H1 (cell line): ENCODE measurements around the gene KLHL3. TPM values are rescaled to one million over a fixed set of nuclear protein-coding genes. Genes with fewer than 3 reads are reported as not detected.

Experiments used
- CTCF ChIA-PET: fragments of 300-600 bp; sonication (Branson Sonifier 250); formaldehyde crosslinking; loops from one replicate; lab custom pipeline; 2021; ENCODE audit not compliant: partially characterized antibody; lab: Charles Lee
- POLR2A ChIA-PET: fragments of 300-600 bp; sonication (Branson Sonifier 250); formaldehyde crosslinking; loops from one replicate; lab custom pipeline; 2021; ENCODE audit warnings: inconsistent platforms; ENCODE audit not compliant: partially characterized antibody; lab: Charles Lee
- DNase-seq, 2 experiments: peaks; one replicate each; pipeline versions ENCODE4 v3.0.0 to v3.0.0-alpha.2; 2010 to 2022; ENCODE audit warnings: low spot score in 2 of 2, low read depth in 1 of 2, mixed read lengths in 1 of 2
- FAIRE-seq: peaks from 2 replicates; lab custom pipeline; 2011; peaks lifted over from hg19 to GRCh38; lab: Jason Lieb, UNC
- H2AFZ ChIP-seq: 2 replicates; pipeline ENCODE4 v1.8.1; 2012; ENCODE audit warnings: low read length, inconsistent platforms
- H2AK5ac ChIP-seq: 2 replicates; pipeline ENCODE4 v1.6.1; 2013; ENCODE audit warnings: low read depth, low read length
- H2BK120ac ChIP-seq: replicated peaks from 2 replicates; pipeline ENCODE3; 2013; ENCODE audit warnings: low read depth, low read length, inconsistent platforms
- H2BK12ac ChIP-seq: 2 replicates; pipeline ENCODE4 v1.6.1; 2013; ENCODE audit warnings: low read depth, low read length
- H2BK15ac ChIP-seq: 2 replicates; pipeline ENCODE4 v1.6.1; 2013; ENCODE audit warnings: low read length
- H2BK20ac ChIP-seq: 2 replicates; pipeline ENCODE4 v1.6.1; 2013; ENCODE audit warnings: low read length
- H2BK5ac ChIP-seq: 2 replicates; pipeline ENCODE4 v1.6.1; 2013; ENCODE audit warnings: low read depth, low read length
- H3K14ac ChIP-seq: 2 replicates; pipeline ENCODE4 v1.6.1; 2013; ENCODE audit warnings: inconsistent platforms; ENCODE audit not compliant: insufficient read length
- H3K18ac ChIP-seq: 2 replicates; pipeline ENCODE4 v1.6.1; 2013; ENCODE audit warnings: low read length; ENCODE audit errors: extremely low read depth
- H3K23ac ChIP-seq: 2 replicates; pipeline ENCODE4 v1.6.1; 2013; ENCODE audit warnings: inconsistent platforms; ENCODE audit not compliant: insufficient read length
- H3K23me2 ChIP-seq: 2 replicates; pipeline ENCODE4 v1.6.1; 2013; ENCODE audit warnings: low read depth, low read length
- H3K27ac ChIP-seq: 2 replicates; pipeline ENCODE4 v1.6.1; 2011; ENCODE audit warnings: low read depth, low read length, inconsistent platforms
- H3K27me3 ChIP-seq, 4 experiments: replicated peaks in 1 of 4; 1 replicate in 1 of 4; 2 replicates in 3 of 4; pipeline versions ENCODE4 v1.6.1 to v1.8.1; 2011 to 2013; ENCODE audit warnings: low read length in 3 of 4, mild to moderate bottlenecking in 3 of 4, inconsistent platforms in 2 of 4, mixed read lengths in 2 of 4, moderate library complexity in 1 of 4; ENCODE audit not compliant: control insufficient read depth in 3 of 4, insufficient read depth in 3 of 4; ENCODE audit errors: extremely low read depth in 1 of 4
- H3K36me3 ChIP-seq, 4 experiments: 2 replicates each; pipeline versions ENCODE4 v1.6.1 to v1.8.1; 2011 to 2013; ENCODE audit warnings: mild to moderate bottlenecking in 4 of 4, low read length in 3 of 4, moderate library complexity in 2 of 4, control low read depth in 1 of 4, inconsistent platforms in 1 of 4; ENCODE audit not compliant: insufficient read depth in 4 of 4, control insufficient read depth in 2 of 4
- H3K4ac ChIP-seq: replicated peaks from 2 replicates; pipeline ENCODE3; 2013; ENCODE audit warnings: low read length, low read depth, mixed read lengths, inconsistent platforms; ENCODE audit not compliant: insufficient read length
- H3K4me1 ChIP-seq, 4 experiments: replicated peaks in 1 of 4; 1 replicate in 1 of 4; 2 replicates in 3 of 4; pipeline versions ENCODE4 v1.6.1 to v1.8.1; 2011 to 2013; ENCODE audit warnings: low read length in 3 of 4, inconsistent platforms in 2 of 4, mixed read lengths in 1 of 4; ENCODE audit not compliant: insufficient read depth in 4 of 4, control insufficient read depth in 3 of 4
- H3K4me2 ChIP-seq, 2 experiments: 2 replicates each; pipeline versions ENCODE4 v1.6.1 to v1.8.1; 2011 to 2013; ENCODE audit warnings: low read depth in 2 of 2, low read length in 2 of 2, control low read depth in 1 of 2, inconsistent platforms in 1 of 2, mild to moderate bottlenecking in 1 of 2; ENCODE audit not compliant: insufficient read depth in 1 of 2
- H3K4me3 ChIP-seq, 4 experiments: fragments of 200-600, 300-600 bp in 1 of 4; sonication (generic), shearing (Covaris generic), sonication (Bioruptor Twin) in 1 of 4; 2 replicates each; pipeline versions ENCODE4 v1.5.1 to v1.8.1; 2011 to 2016; ENCODE audit warnings: low read length in 4 of 4, low read depth in 3 of 4, control low read depth in 2 of 4, inconsistent platforms in 2 of 4, mild to moderate bottlenecking in 2 of 4, mixed read lengths in 1 of 4, moderate library complexity in 1 of 4; ENCODE audit not compliant: insufficient read depth in 2 of 4; ENCODE audit errors: extremely low read depth in 1 of 4
- H3K56ac ChIP-seq: replicated peaks from 2 replicates; pipeline ENCODE3; 2013; ENCODE audit warnings: low read depth, mild to moderate bottlenecking, mixed read lengths, low read length, inconsistent platforms; ENCODE audit not compliant: insufficient read length
- H3K79me1 ChIP-seq: 2 replicates; pipeline ENCODE4 v1.6.1; 2013; ENCODE audit warnings: low read depth, low read length, control low read depth
- H3K79me2 ChIP-seq, 2 experiments: 2 replicates each; pipeline versions ENCODE4 v1.6.1 to v1.8.1; 2012 to 2013; ENCODE audit warnings: low read length in 2 of 2, mild to moderate bottlenecking in 2 of 2, inconsistent platforms in 1 of 2; ENCODE audit not compliant: insufficient read depth in 2 of 2, control insufficient read depth in 1 of 2
- H3K9ac ChIP-seq, 4 experiments: replicated peaks in 1 of 4; 1 replicate in 1 of 4; 2 replicates in 3 of 4; pipeline versions ENCODE4 v1.6.1 to v1.8.1; 2011 to 2013; ENCODE audit warnings: low read depth in 3 of 4, low read length in 3 of 4, control low read depth in 2 of 4, mild to moderate bottlenecking in 2 of 4, moderate library complexity in 2 of 4, inconsistent platforms in 1 of 4; ENCODE audit errors: extremely low read depth in 1 of 4
- H3K9me3 ChIP-seq, 2 experiments: 2 replicates each; pipeline versions ENCODE4 v1.6.1 to v1.8.1; 2012 to 2013; ENCODE audit warnings: mild to moderate bottlenecking in 2 of 2, moderate library complexity in 2 of 2, control low read depth in 1 of 2, inconsistent platforms in 1 of 2, low read depth in 1 of 2, low read length in 1 of 2, mixed read lengths in 1 of 2; ENCODE audit not compliant: insufficient read depth in 2 of 2
- H4K20me1 ChIP-seq, 2 experiments: replicated peaks in 1 of 2; 2 replicates each; pipeline versions ENCODE3 to v1.8.1; 2011 to 2013; ENCODE audit warnings: inconsistent platforms in 2 of 2, low read length in 2 of 2, mild to moderate bottlenecking in 1 of 2; ENCODE audit not compliant: insufficient read depth in 2 of 2, control insufficient read depth in 1 of 2
- H4K5ac ChIP-seq: 2 replicates; pipeline ENCODE4 v1.6.1; 2013; ENCODE audit warnings: low read length, low read depth, mixed read lengths, inconsistent platforms; ENCODE audit not compliant: insufficient read length
- H4K8ac ChIP-seq: 2 replicates; pipeline ENCODE4 v1.8.0; 2013; ENCODE audit warnings: mild to moderate bottlenecking, moderate library complexity, low read length, inconsistent platforms; ENCODE audit not compliant: insufficient read depth; ENCODE audit errors: extremely low read depth
- H4K91ac ChIP-seq: replicated peaks from 2 replicates; pipeline ENCODE3; 2013; ENCODE audit warnings: low read length, mixed read lengths, inconsistent platforms; ENCODE audit not compliant: insufficient read length
- ASH2L ChIP-seq: fragments of 200-600, 300-600 bp; sonication (generic); IDR thresholded peaks from one replicate; pipeline ENCODE4 v1.7.1; 2017; ENCODE audit warnings: low read length
- BACH1 ChIP-seq: IDR thresholded peaks from 2 replicates; pipeline ENCODE4 v1.6.1; 2012; ENCODE audit warnings: low read length, improper control_type of control experiment
- BRCA1 ChIP-seq: IDR thresholded peaks from 2 replicates; pipeline ENCODE4 v1.6.1; 2012; ENCODE audit warnings: low read depth, low read length, improper control_type of control experiment
- CTBP2 ChIP-seq: IDR thresholded peaks from 2 replicates; pipeline ENCODE4 v1.7.0; 2011; ENCODE audit warnings: borderline replicate concordance, mild to moderate bottlenecking, moderate library complexity, mixed read lengths, low read length; ENCODE audit not compliant: insufficient read depth, insufficient read length
- JUND ChIP-seq: IDR thresholded peaks from 2 replicates; pipeline ENCODE4 v1.6.1; 2011; ENCODE audit warnings: mild to moderate bottlenecking, improper control_type of control experiment, low read length
- KDM1A ChIP-seq: fragments of 200-600, 300-600 bp; sonication (generic); IDR thresholded peaks from 2 replicates; pipeline ENCODE4 v1.7.1; 2016; ENCODE audit warnings: mild to moderate bottlenecking, low read length, borderline replicate concordance
- KDM5A ChIP-seq: fragments of 200-600 bp; IDR thresholded peaks from 2 replicates; pipeline ENCODE4 v1.7.1; 2012; ENCODE audit warnings: mild to moderate bottlenecking, low read length, inconsistent platforms, mixed read lengths
- NANOG ChIP-seq: IDR thresholded peaks from 2 replicates; pipeline ENCODE4 v1.6.1; 2011; ENCODE audit warnings: low read length, low read depth, mild to moderate bottlenecking, inconsistent platforms; ENCODE audit not compliant: insufficient read depth, poor library complexity, severe bottlenecking
- NRF1 ChIP-seq: IDR thresholded peaks from 2 replicates; pipeline ENCODE4 v1.6.1; 2011; ENCODE audit warnings: mild to moderate bottlenecking, low read depth, low read length, improper control_type of control experiment
- SIX5 ChIP-seq: IDR thresholded peaks from 2 replicates; pipeline ENCODE4 v1.6.1; 2011; ENCODE audit warnings: mild to moderate bottlenecking, low read depth, low read length
- SP1 ChIP-seq: IDR thresholded peaks from 2 replicates; pipeline ENCODE4 v1.6.1; 2011; ENCODE audit warnings: low read depth, low read length
- SP2 ChIP-seq: IDR thresholded peaks from 2 replicates; pipeline ENCODE4 v1.6.1; 2012; ENCODE audit warnings: mild to moderate bottlenecking, low read length, inconsistent platforms
- SP4 ChIP-seq: IDR thresholded peaks from 2 replicates; pipeline ENCODE4 v1.6.1; 2012; ENCODE audit warnings: low read length, inconsistent platforms
- TAF7 ChIP-seq: optimal IDR thresholded peaks from 2 replicates; pipeline ENCODE3; 2011; ENCODE audit warnings: low read depth, mild to moderate bottlenecking, inconsistent platforms, low read length, moderate library complexity, borderline replicate concordance
- WGBS, 2 experiments: shearing (Covaris generic) in 1 of 2; methylation state at CpG; one replicate each; pipeline versions ENCODE4 v1.1.6 to v1.1.7; 2013 to 2015; ENCODE audit warnings: low lambda C conversion rate in 2 of 2, mixed read lengths in 2 of 2, inconsistent platforms in 1 of 2, low coverage in 1 of 2, missing lambda C conversion rate in 1 of 2; ENCODE audit not compliant: insufficient replicate concordance in 2 of 2, insufficient coverage in 1 of 2, insufficient read length in 1 of 2; ENCODE audit errors: extremely low coverage in 1 of 2, missing lambda C conversion rate in 1 of 2; 5-methylcytosine and 5-hydroxymethylcytosine counted together
- polyA plus RNA-seq, 7 experiments: library from polyadenylated mRNA; depleted of rRNA in 3 of 7; stranded (reverse) in 5 of 7; unstranded in 2 of 7; fragments of >200 nt in 5 of 7; fragments of 200-250 nt in 2 of 7; gene quantifications; 1 replicate in 5 of 7; 2 replicates in 1 of 7; 4 replicates in 1 of 7; pipeline versions ENCODE4 v1.2.1 to v1.2.3, GENCODE V29; 2011 to 2013; ENCODE audit warnings: missing spikeins in 2 of 7, mixed read lengths in 2 of 7
- total RNA-seq: library from RNA; stranded (reverse); fragmentation: NEBNext Ultra II Directional; extraction: Animal tissue kit (Norgen Biotek cat#: 25700); gene quantifications from 2 replicates; pipeline ENCODE4 v1.2.1, GENCODE V29; 2021

KLHL3 gene
- total and polyA plus RNA-seq, 2 of the 8 experiments (the other 6 are each of a cell fraction or from before 2014, with no cell fraction given), result 7.4 to 13.7 TPM

GRCh38 chr5:137688210-137688840 is 47.6 kb downstream of the KLHL3 start:
- Histone ChIP-seq H2AK5ac (no peak overlapping the region), H2BK15ac (no peak overlapping the region), H2BK120ac (no peak overlapping the region), H3K9me3 (no peaks in the 10 kb centered on the region), H3K79me2 (no peaks in the 10 kb centered on the region), H3K27me3 (no peaks in the 10 kb centered on the region), H2BK12ac (no peak overlapping the region), H4K91ac (no peak overlapping the region), H3K4me3 (no peak overlapping the region), H3K79me1 (no peaks in the 10 kb centered on the region), H4K8ac (no peak overlapping the region), H4K5ac (no peak overlapping the region), H3K23me2 (no peaks in the 10 kb centered on the region), H2AFZ (no peak overlapping the region), H3K14ac (no peak overlapping the region), H3K27ac (no peak overlapping the region), H3K9ac (no peak overlapping the region), H3K56ac (no peak overlapping the region), H3K18ac (no peak overlapping the region), H2BK20ac (no peak overlapping the region), H3K4me2 (no peak overlapping the region), H4K20me1 (no peaks in the 10 kb centered on the region), H2BK5ac (no peak overlapping the region), H3K4ac (no peak overlapping the region), H3K36me3 (peaks cover 0 to 6% (median 2%) of the 10 kb centered on the region in 4 experiments; a peak in 4 of 8 replicates), H3K23ac (no peak overlapping the region), H3K4me1 (no peaks in the 10 kb centered on the region)
- DNase-seq (no peak), FAIRE-seq (no peak)
- 66% methylated on average over 5 of the region's 5 CpGs; no CpG with 5 or more reads in 1 of the 2 experiments for WGBS, 2 experiments
- ChIA-PET CTCF (interaction anchor here (1.1 to 1.3 kb wide), 3 partner anchors 28 to 135 kb away, joined by 3 to 5 read pairs (median 4); no protein-coding TSS in a partner anchor), POLR2A (no interaction called here)
- TF ChIP-seq CTBP2 (no peak), SP4 (no peak), JUND (no peak), BACH1 (no peak), NRF1 (no peak), SIX5 (no peak), SP1 (no peak), ASH2L (no peak), TAF7 (no peak), KDM1A (no peak), KDM5A (no peak), NANOG (no peak), SP2 (no peak), BRCA1 (no peak)
